ENCODE data around the gene LPAR3. TPM values are rescaled to one million over a fixed set of nuclear protein-coding genes. Genes with fewer than 3 reads are reported as not detected.

LPAR3 gene
- total RNA-seq, 1 donor from 2014 or later = not detected

DNA sequence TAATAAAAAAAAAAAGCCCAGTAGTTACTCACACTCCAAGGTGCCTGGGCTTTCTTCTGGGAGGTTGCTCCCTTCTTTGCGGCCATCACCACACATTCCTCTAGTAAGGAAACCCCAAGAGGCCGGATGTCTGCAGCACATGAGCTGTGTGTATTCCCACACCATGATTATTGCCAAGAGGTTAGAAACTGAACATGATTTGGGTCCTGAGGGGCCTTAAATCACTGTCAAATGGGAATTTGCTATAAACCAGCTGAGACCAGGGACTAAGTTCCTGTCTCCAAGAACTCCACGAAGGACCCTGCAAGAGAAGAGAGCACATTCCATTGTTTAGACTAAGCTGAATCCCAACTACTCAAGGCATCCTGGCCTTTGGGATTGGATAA is 117.5 kb downstream of the LPAR3 start:
- no peak for DNase-seq (ENCODE audit: low read depth in 2 of 2)

DNA sequence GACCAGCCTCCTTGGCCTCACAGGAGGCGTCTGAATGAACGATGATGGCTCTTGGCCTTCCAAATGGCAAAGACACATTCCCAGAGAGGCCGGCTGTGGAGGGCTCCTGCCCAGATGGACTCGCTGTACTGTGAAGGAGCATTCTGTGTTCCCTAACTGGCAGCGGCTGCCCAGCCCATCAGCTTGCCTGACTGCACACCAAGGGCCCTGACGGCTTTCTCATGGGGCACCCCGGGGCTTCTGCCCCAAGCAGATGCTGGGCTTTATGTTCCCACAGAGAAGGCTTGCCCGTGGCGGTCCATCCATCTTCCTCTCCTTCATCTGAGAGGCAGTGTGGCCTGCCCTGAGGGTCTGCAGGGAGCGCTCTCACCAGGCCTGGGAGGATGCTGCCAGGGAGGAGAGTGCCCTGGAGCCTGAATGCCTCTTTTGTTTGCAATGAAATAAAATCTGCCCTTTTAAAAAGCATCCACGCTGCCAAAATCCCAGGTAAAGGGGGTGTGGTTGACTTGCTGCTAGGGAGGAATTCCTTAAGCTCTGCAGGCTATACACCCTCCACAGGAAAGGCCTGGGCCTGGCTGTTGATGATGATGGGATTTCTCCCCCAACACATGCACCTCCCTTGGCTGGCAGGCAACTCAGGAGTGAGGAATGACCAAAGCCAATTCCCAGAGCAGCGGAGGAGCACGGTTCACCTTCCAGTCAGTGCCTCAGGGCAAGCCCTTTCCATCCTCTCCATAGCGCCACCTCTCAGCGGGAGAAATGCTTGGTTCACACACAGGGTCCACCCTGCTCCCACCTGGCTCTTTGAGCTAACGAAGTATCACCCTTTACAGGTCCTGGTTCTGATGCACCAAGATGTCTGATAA is 118.1 kb downstream of the LPAR3 start:
- DNase-seq (ENCODE audit: low read depth in 2 of 2) = no peak

GRCh38 chr1:84773933-84774497 is 119.0 kb downstream of the LPAR3 start:
- no peak for DNase-seq (ENCODE audit: low read depth in 2 of 2)

- no peak for DNase-seq (ENCODE audit: low read depth in 2 of 2)
Measured at GRCh38 chr1:84773195-84773594, 119.8 kb downstream of the LPAR3 start.

DNA sequence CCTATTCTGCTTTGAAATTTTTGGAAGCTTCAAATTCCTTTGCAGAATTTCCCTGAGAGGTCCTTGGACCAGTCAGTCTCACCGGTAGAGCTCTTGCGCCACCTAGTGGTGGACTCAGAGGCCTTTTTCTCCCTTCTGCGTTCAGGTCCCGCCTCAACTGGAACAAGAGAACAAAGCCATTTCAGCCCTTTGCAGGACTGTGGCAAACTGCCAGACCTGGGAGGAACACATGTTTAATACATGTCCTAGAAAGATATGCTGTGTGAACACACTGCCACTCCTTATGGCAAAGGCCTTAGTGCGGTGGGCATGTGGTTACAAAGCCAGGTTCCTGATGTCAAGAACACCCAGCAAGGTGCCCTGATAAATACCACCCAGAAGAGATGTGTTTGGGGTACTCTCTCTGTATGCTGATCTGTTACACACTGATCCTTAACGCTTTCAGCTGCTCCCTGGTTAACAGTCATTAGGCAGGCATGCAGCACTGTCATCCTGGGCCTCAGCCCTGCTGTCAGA is 120.5 kb downstream of the LPAR3 start:
- DNase-seq (ENCODE audit: low read depth in 2 of 2) = peak; percentile 82 to 86

DNA sequence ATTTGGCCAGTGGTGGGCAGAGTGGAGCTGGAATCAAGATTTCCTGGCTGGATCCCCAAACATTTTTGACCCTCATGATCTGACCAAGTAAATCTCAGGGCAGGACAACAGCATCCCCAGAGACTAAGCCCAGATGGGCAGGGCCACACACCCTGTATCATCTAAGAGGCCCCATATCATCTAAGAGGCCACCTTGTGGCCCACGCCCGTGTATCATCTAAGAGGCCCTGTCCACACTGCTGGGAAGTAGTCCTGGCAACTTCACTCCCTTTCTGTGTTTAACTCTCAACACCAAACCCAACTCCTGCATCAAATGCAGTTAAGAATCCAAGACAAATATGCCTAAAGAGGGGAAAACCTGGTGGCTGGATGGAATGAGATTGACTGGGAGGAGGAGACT is 121.1 kb downstream of the LPAR3 start:
- DNase-seq (ENCODE audit: low read depth in 2 of 2) = no peak

- no peak for DNase-seq (ENCODE audit: low read depth in 2 of 2)
Measured at GRCh38 chr1:84770481-84770880, 122.5 kb downstream of the LPAR3 start.

DNA sequence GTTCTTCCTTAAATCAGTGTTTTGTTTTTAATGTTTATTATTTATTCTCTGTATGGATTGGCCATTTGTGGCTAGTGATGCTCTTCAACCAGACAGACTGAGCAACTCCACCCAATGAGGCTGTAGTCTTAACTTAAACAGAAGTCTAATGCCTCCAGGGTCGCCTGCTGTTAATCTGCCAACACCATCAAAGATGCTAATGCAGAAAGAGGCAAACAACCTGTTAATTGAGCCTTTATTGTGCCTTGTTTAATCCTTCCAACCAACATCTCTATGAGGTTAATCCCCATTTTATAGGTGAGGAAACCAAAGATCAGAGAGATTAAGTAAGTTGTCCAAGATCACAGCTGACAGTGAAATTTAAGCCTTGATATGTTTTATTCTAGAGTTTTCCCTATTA is 123.4 kb downstream of the LPAR3 start:
- DNase-seq (ENCODE audit: low read depth in 2 of 2) = no peak

DNA sequence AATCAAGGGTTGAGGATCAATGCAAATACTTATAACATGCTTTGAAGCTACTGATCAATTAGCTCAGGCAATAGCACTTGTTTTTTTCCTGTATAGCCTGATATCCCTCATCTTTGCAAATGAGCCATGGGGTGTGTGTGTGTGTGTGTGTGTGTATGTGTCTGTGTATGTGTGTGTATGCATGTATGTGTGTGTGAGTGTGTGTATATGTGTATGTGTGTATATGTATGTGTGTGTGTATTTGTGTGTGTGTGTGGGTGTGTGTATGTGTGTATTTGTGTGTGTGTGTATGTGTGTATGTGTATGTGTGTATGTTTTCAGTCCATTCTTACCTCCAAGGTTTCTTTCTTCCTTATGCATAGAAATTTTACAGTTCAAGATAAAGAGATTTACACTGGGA is 124.4 kb downstream of the LPAR3 start:
- DNase-seq (ENCODE audit: low read depth in 2 of 2) = no peak

DNA sequence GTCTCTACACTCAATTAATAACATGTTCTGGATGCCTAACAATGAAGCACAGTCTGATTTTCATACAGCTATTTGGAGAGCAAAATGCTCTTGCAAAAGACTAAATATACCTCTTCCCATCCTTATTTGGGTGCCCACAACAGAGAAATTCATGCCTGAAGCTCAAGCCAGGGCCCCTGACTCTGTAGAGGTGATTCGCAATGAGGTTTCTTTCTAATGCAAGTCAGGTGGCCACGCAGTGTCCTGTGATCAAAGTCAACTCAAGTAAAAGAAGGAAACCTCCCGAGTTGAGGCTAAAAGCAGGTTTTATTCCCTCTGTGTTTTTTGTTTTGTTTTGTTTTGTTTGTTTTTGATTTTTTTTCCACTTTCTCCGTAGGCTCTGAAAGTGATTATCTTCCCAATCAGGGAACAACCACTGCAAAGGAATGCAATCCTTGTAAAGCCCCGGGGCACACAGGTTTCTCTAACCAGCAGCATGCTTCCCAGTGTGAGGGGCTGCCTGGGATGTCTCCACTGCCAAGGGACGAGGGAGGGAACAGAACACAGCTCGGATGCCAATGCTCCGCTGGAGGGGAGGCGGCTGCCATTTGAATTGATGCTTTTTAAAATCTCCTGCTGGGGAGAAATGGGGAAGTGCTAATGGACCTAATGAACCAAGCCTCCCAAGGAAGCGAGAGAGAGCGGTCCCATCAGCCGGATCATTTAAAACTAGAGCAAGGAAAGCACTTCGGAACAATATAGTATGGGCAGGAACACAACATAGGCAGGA is 128.9 kb downstream of the LPAR3 start:
- no peak for DNase-seq (ENCODE audit: low read depth in 2 of 2)

- no peak for DNase-seq (ENCODE audit: low read depth in 2 of 2)
Measured at GRCh38 chr1:84762664-84763063, 130.3 kb downstream of the LPAR3 start.

Other genes starting within 250 kb of the LPAR3 start
- gene SSX2IP, start 202.7 kb downstream of the LPAR3 start, total RNA-seq = 0.60 and 0.87 TPM in 2 replicates
- not detected in 2 replicates for gene MCOLN2, start 103.9 kb upstream of the LPAR3 start, total RNA-seq
- not detected in 2 replicates for gene MCOLN3, start 155.3 kb upstream of the LPAR3 start, total RNA-seq